A549 (cell line): ENCODE data around the gene SLC12A7.

ENCODE experiments used
- CTCF ChIP-seq: fragments of >200 bp; sonication (Bioruptor Twin); formaldehyde crosslinking; IDR thresholded peaks from 3 replicates; pipeline ENCODE4 v1.5.1; 2016
- HDAC2 ChIP-seq: fragments of 200-600 bp; sonication (generic); IDR thresholded peaks from 2 replicates; pipeline ENCODE4 v1.6.1; 2016
- HOXB5 ChIP-seq: fragments of 250-450 bp; sonication (Bioruptor Pico); IDR thresholded peaks from 2 replicates; pipeline ENCODE4 v1.5.0; 2020; ENCODE audit warnings: mild to moderate bottlenecking, moderate library complexity
- JUNB ChIP-seq: fragments of >200 bp; sonication (Bioruptor Twin); formaldehyde crosslinking; IDR thresholded peaks from 2 replicates; pipeline ENCODE4 v1.6.1; 2016
- MAX ChIP-seq: IDR thresholded peaks from 2 replicates; pipeline ENCODE4 v1.6.1; 2012
- POLR2A ChIP-seq: IDR thresholded peaks from 2 replicates; pipeline ENCODE4 v1.6.1; 2012; ENCODE audit warnings: mild to moderate bottlenecking, low read length
- RNF2 ChIP-seq: fragments of 200-600 bp; sonication (generic); IDR thresholded peaks from 2 replicates; pipeline ENCODE4 v1.6.1; 2016; ENCODE audit warnings: low read depth, mild to moderate bottlenecking, antibody characterized with exemption, moderate library complexity, borderline replicate concordance
- ZNF302 ChIP-seq: fragments of 250-450 bp; sonication (Bioruptor Pico); IDR thresholded peaks from 2 replicates; pipeline ENCODE4 v1.9.0; 2021; ENCODE audit warnings: inconsistent platforms, mild to moderate bottlenecking, moderate library complexity
- TF ChIP-seq, protein P1 (sequence below): fragments of 250-450 bp; sonication (Bioruptor Pico); IDR thresholded peaks from 2 replicates; pipeline ENCODE4 v1.5.0; 2021; ENCODE audit warnings: mild to moderate bottlenecking, moderate library complexity, borderline replicate concordance
- TF ChIP-seq, protein P2 (sequence below): IDR thresholded peaks from 2 replicates; pipeline ENCODE4 v1.6.1; 2012

DNA sequence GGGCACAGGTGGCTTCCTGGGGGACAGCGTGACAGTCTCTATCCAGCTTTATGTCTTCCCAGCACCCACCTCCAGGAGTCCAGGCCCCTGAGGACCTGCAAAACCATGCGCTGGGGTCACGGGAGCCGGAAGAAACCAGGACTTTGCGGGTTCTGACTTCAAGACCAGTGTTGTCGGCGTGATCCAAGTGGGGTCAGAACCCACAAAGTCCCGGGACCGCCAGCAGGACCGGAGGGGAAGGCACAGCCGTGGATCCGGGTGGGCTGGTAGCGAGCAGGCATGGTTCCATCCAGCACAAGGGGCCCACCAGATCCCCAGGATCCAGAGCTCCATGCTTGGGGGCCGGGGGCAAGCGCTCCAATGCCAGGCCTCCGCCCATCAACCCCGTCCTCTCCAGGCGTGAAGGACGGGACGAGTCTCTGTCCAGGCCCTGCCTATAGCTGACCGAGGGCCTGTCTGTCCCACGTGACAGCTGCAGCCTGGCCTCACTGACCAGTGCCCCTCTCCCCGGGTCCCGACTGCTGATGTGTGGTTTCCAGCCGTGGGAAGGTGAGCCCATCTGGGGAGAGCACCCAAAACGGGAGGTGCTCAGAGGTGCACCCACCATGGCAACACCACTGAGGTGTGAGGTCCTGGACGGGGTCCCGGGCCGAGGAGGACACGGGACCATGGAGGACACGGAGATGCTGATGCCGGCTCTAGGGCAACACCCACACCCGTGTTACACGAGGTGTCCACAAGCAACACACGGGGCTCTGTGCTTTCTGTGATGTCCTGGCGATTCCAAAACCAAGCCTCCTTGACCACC is 48.9 kb downstream of the SLC12A7 start:
- TF ChIP-seq MAX = no peak
- TF ChIP-seq, protein P1, sequence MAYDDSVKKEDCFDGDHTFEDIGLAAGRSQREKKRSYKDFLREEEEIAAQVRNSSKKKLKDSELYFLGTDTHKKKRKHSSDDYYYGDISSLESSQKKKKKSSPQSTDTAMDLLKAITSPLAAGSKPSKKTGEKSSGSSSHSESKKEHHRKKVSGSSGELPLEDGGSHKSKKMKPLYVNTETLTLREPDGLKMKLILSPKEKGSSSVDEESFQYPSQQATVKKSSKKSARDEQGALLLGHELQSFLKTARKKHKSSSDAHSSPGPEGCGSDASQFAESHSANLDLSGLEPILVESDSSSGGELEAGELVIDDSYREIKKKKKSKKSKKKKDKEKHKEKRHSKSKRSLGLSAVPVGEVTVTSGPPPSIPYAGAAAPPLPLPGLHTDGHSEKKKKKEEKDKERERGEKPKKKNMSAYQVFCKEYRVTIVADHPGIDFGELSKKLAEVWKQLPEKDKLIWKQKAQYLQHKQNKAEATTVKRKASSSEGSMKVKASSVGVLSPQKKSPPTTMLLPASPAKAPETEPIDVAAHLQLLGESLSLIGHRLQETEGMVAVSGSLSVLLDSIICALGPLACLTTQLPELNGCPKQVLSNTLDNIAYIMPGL (CRISPR knock-in tag) = no peak
- TF ChIP-seq CTCF = no peak
- no peak for TF ChIP-seq JUNB
- TF ChIP-seq HOXB5 (CRISPR knock-in tag) = no peak
- no peak for TF ChIP-seq POLR2A
- TF ChIP-seq, protein P2, sequence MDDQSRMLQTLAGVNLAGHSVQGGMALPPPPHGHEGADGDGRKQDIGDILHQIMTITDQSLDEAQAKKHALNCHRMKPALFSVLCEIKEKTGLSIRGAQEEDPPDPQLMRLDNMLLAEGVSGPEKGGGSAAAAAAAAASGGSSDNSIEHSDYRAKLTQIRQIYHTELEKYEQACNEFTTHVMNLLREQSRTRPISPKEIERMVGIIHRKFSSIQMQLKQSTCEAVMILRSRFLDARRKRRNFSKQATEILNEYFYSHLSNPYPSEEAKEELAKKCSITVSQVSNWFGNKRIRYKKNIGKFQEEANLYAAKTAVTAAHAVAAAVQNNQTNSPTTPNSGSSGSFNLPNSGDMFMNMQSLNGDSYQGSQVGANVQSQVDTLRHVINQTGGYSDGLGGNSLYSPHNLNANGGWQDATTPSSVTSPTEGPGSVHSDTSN = no peak
- no peak for TF ChIP-seq HDAC2
- TF ChIP-seq ZNF302 (CRISPR knock-in tag) = no peak
- no peak for TF ChIP-seq RNF2
